A673 (cell line): ENCODE data around the gene PSENEN. TPM values are rescaled to one million over a fixed set of nuclear protein-coding genes. Genes with fewer than 3 reads are reported as not detected.

ENCODE experiments used
- BruUV-seq: library from RNA; stranded (reverse); fragments of 400-500 nt; replicated peaks from 2 replicates; lab custom pipeline; 2021; lab: Mats Ljungman, UMichigan
- CTCF ChIA-PET: fragments of 300-600 bp; sonication (Branson Sonifier 250); formaldehyde crosslinking; loops from one replicate; lab custom pipeline; 2022; ENCODE audit warnings: antibody characterized with exemption; lab: Charles Lee
- POLR2A ChIA-PET: fragments of 300-600 bp; sonication (Branson Sonifier 250); formaldehyde crosslinking; loops from one replicate; lab custom pipeline; 2022; ENCODE audit warnings: antibody characterized with exemption; ENCODE audit not compliant: low non-redundant PET; lab: Charles Lee
- DNase-seq: peaks from one replicate; pipeline ENCODE4 v3.0.0-alpha.2; 2015; ENCODE audit warnings: low spot score
- H3K27ac ChIP-seq: fragments of 200-600 bp; sonication (generic); 2 replicates; pipeline ENCODE4 v1.5.1; 2016; ENCODE audit warnings: mixed run types, low read depth, mild to moderate bottlenecking, mixed read lengths, antibody characterized with exemption, low read length; ENCODE audit not compliant: poor library complexity, severe bottlenecking
- H3K27me3 ChIP-seq: fragments of 200-600 bp; sonication (generic); replicated peaks from 2 replicates; pipeline ENCODE4 v1.6.1; 2017; ENCODE audit warnings: mixed run types, low read depth, mild to moderate bottlenecking, mixed read lengths, antibody characterized with exemption, low read length; ENCODE audit not compliant: insufficient read depth, poor library complexity
- H3K36me3 ChIP-seq: fragments of 200-600 bp; sonication (generic); 2 replicates; pipeline ENCODE4 v1.6.1; 2016; ENCODE audit warnings: mixed run types, mild to moderate bottlenecking, mixed read lengths, antibody characterized with exemption, low read length; ENCODE audit not compliant: insufficient read depth, poor library complexity, severe bottlenecking
- H3K4me1 ChIP-seq: fragments of 200-600 bp; sonication (generic); 2 replicates; pipeline ENCODE4 v1.6.1; 2017; ENCODE audit warnings: mixed run types, mild to moderate bottlenecking, mixed read lengths, antibody characterized with exemption, low read length; ENCODE audit not compliant: insufficient read depth, poor library complexity, severe bottlenecking
- H3K4me3 ChIP-seq: fragments of 200-600 bp; sonication (generic); 2 replicates; pipeline ENCODE4 v1.5.1; 2016; ENCODE audit warnings: low read depth, mixed run types, mild to moderate bottlenecking, mixed read lengths, low read length; ENCODE audit not compliant: poor library complexity, severe bottlenecking
- H3K9me3 ChIP-seq: fragments of 200-600 bp; sonication (generic); 2 replicates; pipeline ENCODE4 v1.6.1; 2016; ENCODE audit warnings: mixed run types, low read depth, mild to moderate bottlenecking, mixed read lengths, antibody characterized with exemption, low read length; ENCODE audit not compliant: poor library complexity, severe bottlenecking
- EZH2 ChIP-seq: fragments of 200-600 bp; sonication (generic); IDR thresholded peaks from 2 replicates; pipeline ENCODE4 v1.6.1; 2017; ENCODE audit warnings: borderline replicate concordance, low read depth, mild to moderate bottlenecking, mixed read lengths, antibody characterized with exemption, low read length; ENCODE audit not compliant: poor library complexity, severe bottlenecking
- intact Hi-C: fragments of 100-400 bp; cut with micrococcal nuclease; formaldehyde crosslinking; loops from one replicate; pipeline ENCODE4 v1.10.0; 2022; ENCODE audit not compliant: unreplicated experiment
- total RNA-seq: library from RNA; stranded (reverse); gene quantifications from 2 replicates; pipeline ENCODE4 v1.2.3, GENCODE V29; 2021
- TF ChIP-seq, protein P1 (sequence below): fragments of 300-800, 200-600 bp; sonication (generic); conservative IDR thresholded peaks from 2 replicates; pipeline ENCODE4 v1.5.1; 2017; ENCODE audit warnings: low read depth, mild to moderate bottlenecking, antibody characterized with exemption, low read length, moderate library complexity, mixed read lengths

The PSENEN gene
- total RNA-seq, 1 experiment from 2014 or later = 58.8 TPM

DNA sequence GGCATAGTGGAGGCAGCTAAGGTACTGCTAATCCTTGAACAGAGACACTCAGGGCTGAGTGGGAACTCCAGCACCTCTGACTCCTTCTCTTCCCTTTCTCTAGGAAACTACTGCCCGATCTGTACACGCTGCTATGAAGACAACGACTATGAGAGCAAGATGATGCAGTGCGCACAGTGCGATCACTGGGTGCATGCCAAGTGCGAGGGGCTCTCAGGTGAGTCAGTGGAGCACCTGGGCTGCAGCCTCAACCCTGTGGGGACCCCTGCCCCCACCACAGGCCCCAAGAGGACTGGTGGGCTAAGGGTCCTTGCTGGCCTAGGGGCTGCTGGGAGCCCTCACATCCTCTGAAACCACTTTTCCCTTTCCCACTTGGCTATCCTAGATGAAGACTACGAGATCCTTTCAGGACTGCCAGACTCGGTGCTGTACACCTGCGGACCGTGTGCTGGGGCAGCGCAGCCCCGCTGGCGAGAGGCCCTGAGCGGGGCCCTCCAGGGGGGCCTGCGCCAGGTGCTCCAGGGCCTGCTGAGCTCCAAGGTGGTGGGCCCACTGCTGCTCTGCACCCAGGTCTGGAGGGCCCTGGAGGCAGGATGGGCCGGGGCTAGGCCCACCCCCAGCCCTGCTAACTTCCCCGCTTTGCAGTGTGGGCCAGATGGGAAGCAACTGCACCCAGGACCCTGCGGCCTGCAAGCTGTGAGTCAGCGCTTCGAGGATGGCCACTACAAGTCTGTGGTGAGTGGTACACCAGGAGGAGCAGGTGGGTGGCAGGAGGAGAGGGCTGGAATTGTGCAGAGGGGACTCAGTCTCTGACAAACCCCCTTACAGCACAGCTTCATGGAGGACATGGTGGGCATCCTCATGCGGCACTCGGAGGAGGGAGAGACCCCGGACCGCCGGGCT is 18.1 kb upstream of the PSENEN start:
- intact Hi-C loops = no loop called here
- peaks cover 98% of the 10 kb centered on the region for H3K36me3 ChIP-seq
- no TSS peak for BruUV-seq
- H3K4me3 ChIP-seq = no peak overlapping the region
- no peaks in the 10 kb centered on the region for H3K27me3 ChIP-seq
- TF ChIP-seq EZH2 = no peak
- TF ChIP-seq, protein P1, sequence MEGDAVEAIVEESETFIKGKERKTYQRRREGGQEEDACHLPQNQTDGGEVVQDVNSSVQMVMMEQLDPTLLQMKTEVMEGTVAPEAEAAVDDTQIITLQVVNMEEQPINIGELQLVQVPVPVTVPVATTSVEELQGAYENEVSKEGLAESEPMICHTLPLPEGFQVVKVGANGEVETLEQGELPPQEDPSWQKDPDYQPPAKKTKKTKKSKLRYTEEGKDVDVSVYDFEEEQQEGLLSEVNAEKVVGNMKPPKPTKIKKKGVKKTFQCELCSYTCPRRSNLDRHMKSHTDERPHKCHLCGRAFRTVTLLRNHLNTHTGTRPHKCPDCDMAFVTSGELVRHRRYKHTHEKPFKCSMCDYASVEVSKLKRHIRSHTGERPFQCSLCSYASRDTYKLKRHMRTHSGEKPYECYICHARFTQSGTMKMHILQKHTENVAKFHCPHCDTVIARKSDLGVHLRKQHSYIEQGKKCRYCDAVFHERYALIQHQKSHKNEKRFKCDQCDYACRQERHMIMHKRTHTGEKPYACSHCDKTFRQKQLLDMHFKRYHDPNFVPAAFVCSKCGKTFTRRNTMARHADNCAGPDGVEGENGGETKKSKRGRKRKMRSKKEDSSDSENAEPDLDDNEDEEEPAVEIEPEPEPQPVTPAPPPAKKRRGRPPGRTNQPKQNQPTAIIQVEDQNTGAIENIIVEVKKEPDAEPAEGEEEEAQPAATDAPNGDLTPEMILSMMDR = no peak
- no peaks in the 10 kb centered on the region for H3K9me3 ChIP-seq
- POLR2A ChIA-PET = interaction anchor here (0.6 kb wide), 1 partner anchor 71 kb away, joined by 3 read pairs; no protein-coding TSS in a partner anchor
- CTCF ChIA-PET = no interaction called here
- no peak overlapping the region for H3K27ac ChIP-seq
- DNase-seq = no peak
- no peaks in the 10 kb centered on the region for H3K4me1 ChIP-seq

DNA sequence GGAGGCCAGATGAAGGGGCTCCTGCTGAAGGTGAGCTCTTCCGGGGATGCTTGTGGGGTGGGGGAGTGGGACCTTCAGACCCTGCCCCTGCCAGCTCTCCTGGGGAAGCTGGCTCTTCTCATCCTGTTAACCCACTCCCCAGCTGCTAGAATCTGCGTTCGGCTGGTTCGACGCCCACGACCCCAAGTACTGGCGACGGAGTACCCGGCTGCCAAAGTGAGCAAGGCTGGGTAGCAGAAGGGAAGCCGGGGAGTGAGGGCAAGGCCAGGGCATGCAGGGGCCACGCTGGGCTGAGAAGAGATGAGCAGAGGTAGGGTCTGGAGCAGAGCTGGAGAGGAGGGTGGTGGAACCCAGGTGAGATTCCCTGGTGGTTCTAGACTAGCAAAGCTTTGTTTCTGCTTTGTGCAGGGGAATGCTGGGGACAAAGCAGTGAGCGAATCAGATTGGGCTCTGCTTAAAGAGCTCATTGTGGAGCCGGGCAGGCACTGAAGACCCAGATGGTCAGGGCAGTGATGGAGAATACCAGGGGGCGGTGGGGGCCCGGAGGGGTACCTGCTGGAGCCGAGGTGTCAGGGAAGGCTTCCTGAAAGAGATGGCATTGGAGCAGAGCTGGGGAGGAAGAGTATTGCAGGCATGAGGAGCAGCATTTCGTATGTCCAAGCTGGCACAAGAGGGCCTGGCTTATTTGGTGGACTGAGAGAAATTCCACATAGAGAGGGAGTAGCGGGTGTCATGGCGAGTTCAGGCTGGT is 17.3 kb upstream of the PSENEN start:
- Histone ChIP-seq H3K27me3 (no peaks in the 10 kb centered on the region), H3K27ac (no peak overlapping the region), H3K4me3 (no peak overlapping the region), H3K9me3 (no peaks in the 10 kb centered on the region), H3K4me1 (no peaks in the 10 kb centered on the region), H3K36me3 (peaks cover 96% of the 10 kb centered on the region)
- no TSS peak for BruUV-seq
- ChIA-PET CTCF (no interaction called here), POLR2A (interaction anchor here (0.6 kb wide), 1 partner anchor 70 kb away, joined by 3 read pairs; no protein-coding TSS in a partner anchor)
- TF ChIP-seq, protein P1 = no peak
- no peak for TF ChIP-seq EZH2
- intact Hi-C loops = no loop called here
- no peak for DNase-seq

- no peak overlapping the region for H3K27ac ChIP-seq
- ChIA-PET CTCF (interaction anchor here (0.5 kb wide), 1 partner anchor 215 kb away, joined by 3 read pairs; no protein-coding TSS in a partner anchor), POLR2A (no interaction called here)
- H3K9me3 ChIP-seq = no peaks in the 10 kb centered on the region
- TF ChIP-seq EZH2 = no peak
- TF ChIP-seq, protein P1 = no peak
- H3K4me1 ChIP-seq = no peaks in the 10 kb centered on the region
- intact Hi-C loops = no loop called here
- no peak overlapping the region for H3K4me3 ChIP-seq
- BruUV-seq = no TSS peak
- no peaks in the 10 kb centered on the region for H3K27me3 ChIP-seq
- peaks cover 96% of the 10 kb centered on the region for H3K36me3 ChIP-seq
- no peak for DNase-seq
These were observed 16.4 kb upstream of the PSENEN start for GRCh38 chr19:35729021-35729420.
